Measurements from ENCODE around the gene ATP2C2. TPM values are rescaled to one million over a fixed set of nuclear protein-coding genes. Genes with fewer than 3 reads are reported as not detected.

ATP2C2 gene
- total RNA-seq, 4 donors from 2014 or later: 12.9 to 26.9 (median 18.6) TPM

- TF ChIP-seq CTCF (IDR thresholded peaks at IDR 0.05): no peak
- no peak for TF ChIP-seq POLR2A (IDR thresholded peaks at IDR 0.05)
- Histone ChIP-seq H3K27ac (no peak overlapping the region), H3K4me1 (no peaks in the 10 kb centered on the region), H3K27me3 (no peaks in the 10 kb centered on the region), H3K9me3 (no peaks in the 10 kb centered on the region), H3K4me3 (replicated peaks in 1 of 3) (no peak overlapping the region), H3K36me3 (no peaks in the 10 kb centered on the region)
- no peak for DNase-seq
- intact Hi-C loops (cut with DNase I): no loop called here
- WGBS, 2 donors: 92 to 98% methylated on average over 8 to 9 of the region's 9 CpGs
Observed at GRCh38 chr16:84425696-84426095, 57.4 kb downstream of the ATP2C2 start.

- DNase-seq: no peak
- TF ChIP-seq POLR2A (IDR thresholded peaks at IDR 0.05) (no peak), CTCF (IDR thresholded peaks at IDR 0.05) (no peak)
- WGBS, 2 donors: 81 to 92% methylated on average over 12 of the region's 12 CpGs
- Histone ChIP-seq H3K4me3 (replicated peaks in 1 of 3) (no peak overlapping the region), H3K9me3 (no peaks in the 10 kb centered on the region), H3K4me1 (no peaks in the 10 kb centered on the region), H3K36me3 (no peaks in the 10 kb centered on the region), H3K27me3 (no peaks in the 10 kb centered on the region), H3K27ac (no peak overlapping the region)
- intact Hi-C loops (cut with DNase I): no loop called here
Observed at GRCh38 chr16:84426804-84427203, 58.5 kb downstream of the ATP2C2 start.

GRCh38 chr16:84427553-84427952, 59.2 kb downstream of the ATP2C2 start:
- Histone ChIP-seq H3K27me3 (no peaks in the 10 kb centered on the region), H3K36me3 (no peaks in the 10 kb centered on the region), H3K27ac (no peak overlapping the region), H3K4me3 (replicated peaks in 1 of 3) (no peak overlapping the region), H3K4me1 (no peaks in the 10 kb centered on the region), H3K9me3 (no peaks in the 10 kb centered on the region)
- intact Hi-C loops (cut with DNase I): no loop called here
- no peak for DNase-seq
- TF ChIP-seq CTCF (IDR thresholded peaks at IDR 0.05) (no peak), POLR2A (IDR thresholded peaks at IDR 0.05) (no peak)
- WGBS, 2 donors: 79 to 84% methylated on average over 8 of the region's 8 CpGs

- no peak overlapping the region for H3K27ac ChIP-seq
- intact Hi-C loops (cut with DNase I): no loop called here
- no peaks in the 10 kb centered on the region for H3K9me3 ChIP-seq
- no peaks in the 10 kb centered on the region for H3K4me1 ChIP-seq
- DNase-seq: no peak
- no peaks in the 10 kb centered on the region for H3K36me3 ChIP-seq
- no peak overlapping the region for H3K4me3 ChIP-seq (replicated peaks in 1 of 3)
- TF ChIP-seq POLR2A (IDR thresholded peaks at IDR 0.05) (no peak), CTCF (IDR thresholded peaks at IDR 0.05) (no peak)
- no peaks in the 10 kb centered on the region for H3K27me3 ChIP-seq
- 62 to 66% methylated on average over 4 of the region's 4 CpGs for WGBS, 2 donors
Observed at GRCh38 chr16:84430860-84431259, 62.5 kb downstream of the ATP2C2 start.

GRCh38 chr16:84434800-84435199, 66.5 kb downstream of the ATP2C2 start:
- Histone ChIP-seq H3K27me3 (no peaks in the 10 kb centered on the region), H3K9me3 (no peaks in the 10 kb centered on the region), H3K27ac (no peak overlapping the region), H3K4me1 (no peaks in the 10 kb centered on the region), H3K36me3 (no peaks in the 10 kb centered on the region), H3K4me3 (replicated peaks in 1 of 3) (no peak overlapping the region)
- no peak for TF ChIP-seq POLR2A (IDR thresholded peaks at IDR 0.05)
- TF ChIP-seq CTCF (IDR thresholded peaks at IDR 0.05): no peak
- no peak for DNase-seq
- 70 to 82% methylated on average over 5 of the region's 5 CpGs for WGBS, 2 donors
- intact Hi-C loops (cut with DNase I): no loop called here
